NCI-H226 (cell line): Measurements from ENCODE around the gene RHAG.
"Not testable (repeated sequence)": the region's sequence is repeated elsewhere in the genome, so short reads cannot be mapped to it uniquely, and the experiment has no call there.

Experiments
- DNase-seq: peaks from one replicate; pipeline ENCODE4 v3.0.0-alpha.2; 2015

The RHAG gene

GRCh38 chr6:49635480-49635879 lies 1.2 kb downstream of the RHAG start:
- no peak for DNase-seq

- DNase-seq: no peak
These were observed 1.8 kb downstream of the RHAG start for GRCh38 chr6:49634836-49635218.

GRCh38 chr6:49634092-49634835 lies 2.4 kb downstream of the RHAG start:
- no peak for DNase-seq

GRCh38 chr6:49633541-49633940 lies 3.1 kb downstream of the RHAG start:
- DNase-seq: no peak

DNA sequence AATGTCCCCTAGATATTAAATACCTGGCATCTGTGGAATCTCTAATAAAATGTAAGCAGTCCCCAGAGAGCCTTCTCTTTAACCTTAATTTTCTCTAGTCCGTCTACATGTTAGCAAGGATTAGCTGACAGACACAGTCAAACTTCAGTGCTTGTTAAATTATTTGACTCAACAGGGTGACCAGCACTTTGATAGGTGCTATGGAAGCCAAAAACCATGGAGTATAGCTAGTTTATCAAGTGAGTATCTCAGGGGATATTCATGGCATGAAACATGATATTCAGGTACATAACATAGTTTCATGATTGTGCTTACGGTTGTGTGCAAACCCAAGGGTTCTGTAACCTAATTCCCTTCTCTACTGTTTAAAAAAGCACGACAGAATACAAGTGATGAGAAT lies 3.9 kb downstream of the RHAG start:
- no peak for DNase-seq

DNA sequence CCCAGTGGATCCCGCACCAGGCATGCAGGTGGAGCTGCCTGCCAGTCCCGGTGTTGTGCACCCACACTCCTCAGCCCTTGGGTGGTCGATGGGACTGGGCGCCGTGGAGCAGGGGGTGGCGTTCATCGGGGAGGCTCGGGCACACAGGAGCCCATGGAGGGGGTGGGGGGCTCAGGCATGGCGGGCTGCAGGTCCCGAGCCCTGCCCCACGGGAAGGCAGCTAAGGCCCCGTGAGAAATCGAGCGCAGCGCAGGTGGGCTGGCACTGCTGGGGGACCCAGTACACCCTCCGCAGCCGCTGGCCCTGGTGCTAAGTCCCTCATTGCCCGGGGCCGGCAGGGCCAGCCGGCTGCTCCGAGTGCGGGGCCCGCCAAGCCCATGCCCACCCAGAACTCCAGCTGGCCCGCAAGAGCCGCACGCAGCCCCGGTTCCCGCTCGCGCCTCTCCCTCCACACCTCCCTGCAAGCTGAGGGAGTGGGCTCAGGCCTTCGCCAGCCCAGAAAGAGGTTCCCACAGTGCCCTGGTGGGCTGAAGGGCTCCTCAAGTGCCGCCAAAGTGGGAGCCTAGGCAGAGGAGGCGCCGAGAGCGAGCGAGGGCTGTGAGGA lies 7.1 kb downstream of the RHAG start:
- not testable (repeated sequence) for DNase-seq

- DNase-seq: no peak
These were observed 9.8 kb downstream of the RHAG start for GRCh38 chr6:49626811-49627210.

- DNase-seq: no peak
These were observed 18.4 kb downstream of the RHAG start for GRCh38 chr6:49618257-49618656.

DNA sequence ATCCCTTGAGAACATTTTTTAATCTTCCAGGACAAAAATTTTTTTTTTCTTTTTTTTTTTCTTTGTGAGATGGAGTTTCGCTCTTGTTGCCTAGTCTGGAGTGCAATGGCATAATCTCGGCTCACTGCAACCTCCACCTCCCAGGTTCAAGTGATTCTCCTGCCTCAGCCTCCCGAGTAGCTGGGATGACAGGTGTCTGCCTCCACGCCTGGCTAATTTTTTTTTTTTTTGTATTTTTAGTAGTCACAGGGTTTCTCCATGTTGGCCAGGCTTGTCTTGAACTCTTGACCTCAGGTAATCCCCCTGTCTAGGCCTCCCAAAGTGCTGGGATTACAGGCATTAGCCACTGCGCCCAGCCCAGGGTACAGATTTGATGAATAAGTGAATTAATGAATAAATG lies 22.5 kb downstream of the RHAG start:
- not testable (repeated sequence) for DNase-seq

DNA sequence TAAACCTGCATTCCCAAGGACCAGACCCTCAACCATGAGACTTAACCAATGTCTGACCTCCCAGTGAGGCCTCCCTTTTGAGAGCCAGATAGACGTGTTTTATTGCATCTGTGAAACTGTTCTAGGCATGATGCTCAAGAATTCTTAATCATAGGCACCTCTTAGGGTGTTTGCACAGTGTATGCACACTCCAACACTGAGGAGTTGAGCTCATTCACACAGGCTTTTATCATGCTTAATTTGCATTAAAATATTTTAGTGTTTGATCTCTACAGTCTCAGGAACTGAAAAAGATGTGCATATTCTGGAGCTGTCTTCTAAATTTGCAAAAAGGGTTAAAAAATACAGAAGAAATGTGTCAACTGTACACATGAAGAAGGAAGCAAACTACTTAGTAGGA lies 27.4 kb downstream of the RHAG start:
- no peak for DNase-seq

- not testable (repeated sequence) for DNase-seq
These were observed 28.4 kb downstream of the RHAG start for GRCh38 chr6:49608275-49608674.

- DNase-seq: no peak
These were observed 29.2 kb downstream of the RHAG start for GRCh38 chr6:49607391-49607982.

- DNase-seq: peak; percentile 70
These were observed 29.8 kb downstream of the RHAG start for GRCh38 chr6:49606721-49607390.

GRCh38 chr6:49604080-49604479 lies 32.6 kb downstream of the RHAG start:
- DNase-seq: not testable (repeated sequence)

DNA sequence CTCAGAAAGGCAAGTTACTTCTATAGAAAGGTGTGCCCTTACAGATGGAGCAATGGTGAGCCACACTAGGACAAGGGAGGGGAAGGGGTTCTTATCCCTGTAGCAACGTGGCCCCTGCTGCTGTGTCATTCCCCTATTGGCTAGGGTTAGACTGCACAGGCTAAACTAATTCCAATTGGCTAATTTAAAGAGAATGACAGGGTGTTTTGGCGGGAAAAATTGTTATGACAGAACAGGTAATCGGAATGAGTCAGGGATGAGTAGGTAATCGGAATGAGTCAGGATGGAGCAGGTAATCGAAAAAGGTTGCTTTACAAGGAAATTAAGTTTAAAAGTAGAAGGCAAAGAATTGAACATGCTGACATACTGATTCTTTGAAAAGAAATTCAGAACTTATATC lies 49.4 kb downstream of the RHAG start:
- DNase-seq: not testable (repeated sequence)

DNA sequence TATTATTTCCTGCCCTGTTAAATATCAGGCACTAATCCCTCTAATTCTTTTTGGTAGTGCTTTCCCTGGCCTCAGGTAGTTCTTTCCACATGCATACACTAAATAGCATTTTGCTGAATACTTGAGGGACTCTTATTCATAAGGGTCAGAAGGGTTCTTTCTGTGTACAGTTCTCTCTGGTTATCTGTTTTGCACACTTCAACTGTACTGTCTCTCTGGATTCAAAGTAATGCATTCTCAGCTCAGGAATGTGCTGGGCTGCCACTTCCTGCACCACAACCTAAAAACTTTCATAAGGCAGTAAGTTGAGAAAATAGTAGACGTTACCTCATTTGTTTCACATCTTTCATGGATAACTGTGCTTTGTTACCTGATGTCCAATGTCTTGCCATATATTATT lies 54.1 kb downstream of the RHAG start:
- peak; percentile 83 for DNase-seq

GRCh38 chr6:49579649-49580048 lies 57.0 kb downstream of the RHAG start:
- no peak for DNase-seq

DNA sequence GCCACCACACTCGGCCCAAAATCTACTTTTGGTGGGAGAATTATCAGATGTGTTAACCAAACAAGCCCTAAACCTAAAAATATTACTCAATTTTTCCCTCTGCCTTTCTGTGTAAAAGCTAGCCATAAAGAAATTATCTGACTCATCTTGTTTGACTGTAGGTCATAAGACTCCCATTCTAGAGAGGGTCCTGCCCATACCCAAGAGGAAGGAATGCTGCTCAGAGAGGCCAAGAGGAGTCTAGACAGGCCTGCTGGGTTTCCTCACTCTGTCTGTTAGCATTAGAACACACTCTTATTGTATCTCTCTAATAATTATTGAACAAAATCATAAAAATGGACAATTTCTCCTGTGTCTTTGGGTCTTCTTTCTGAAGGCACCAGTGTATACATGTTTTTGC lies 60.0 kb downstream of the RHAG start:
- peak; percentile 33 for DNase-seq

GRCh38 chr6:49570474-49571079 lies 66.1 kb downstream of the RHAG start:
- no peak for DNase-seq

DNA sequence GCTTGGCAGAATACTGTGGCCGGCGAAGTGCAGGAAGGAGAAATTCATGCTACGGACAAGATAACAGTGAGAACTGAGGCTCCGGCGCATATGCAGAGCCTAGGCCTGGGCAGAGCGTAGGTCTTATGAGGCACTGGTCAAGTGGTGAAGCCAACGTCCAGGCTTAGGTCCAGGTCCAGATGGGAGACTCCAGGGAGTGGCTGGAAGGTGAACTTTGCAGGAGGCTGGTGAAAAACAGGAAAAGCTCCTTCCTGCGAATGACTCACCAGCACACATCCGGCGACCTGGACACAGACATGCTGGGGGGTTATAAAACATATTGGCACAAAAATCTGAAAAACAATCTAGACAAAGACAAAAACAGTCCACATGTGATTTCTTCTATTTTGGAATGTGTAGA lies 70.8 kb downstream of the RHAG start:
- DNase-seq: peak; percentile 45

DNA sequence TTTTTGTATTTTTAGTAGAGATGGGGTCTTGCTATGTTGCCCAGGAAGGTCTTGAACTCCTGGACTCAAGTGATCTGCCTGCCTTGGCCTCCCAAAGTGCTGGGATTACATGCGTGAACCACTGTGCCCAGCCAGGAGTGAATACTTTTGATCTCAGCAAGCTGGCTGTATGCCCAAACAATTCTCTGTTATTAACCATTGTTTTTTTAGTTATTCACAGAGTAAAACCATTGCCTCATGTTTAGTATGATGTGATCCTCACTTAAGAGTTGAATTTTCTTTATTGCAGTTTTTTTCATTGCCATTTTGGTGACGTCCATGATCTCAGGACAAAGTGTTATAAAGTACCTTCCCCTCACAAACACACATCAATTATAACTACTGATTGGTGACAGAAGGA lies 71.4 kb downstream of the RHAG start:
- DNase-seq: no peak

- no peak for DNase-seq
These were observed 72.1 kb downstream of the RHAG start for GRCh38 chr6:49564552-49564951.
